ENCODE results near the gene CD80.

The CD80 gene

GRCh38 chr3:119492128-119492527 lies 67.3 kb downstream of the CD80 start:
- no peak for DNase-seq

GRCh38 chr3:119490153-119490552 lies 69.3 kb downstream of the CD80 start:
- DNase-seq, result no peak

GRCh38 chr3:119485563-119485962 lies 73.9 kb downstream of the CD80 start:
- DNase-seq, result no peak

GRCh38 chr3:119483101-119483500 lies 76.3 kb downstream of the CD80 start:
- DNase-seq, result no peak

GRCh38 chr3:119481079-119481478 lies 78.3 kb downstream of the CD80 start:
- DNase-seq, result no peak

All from activated naive CD4-positive, alpha-beta T cell treated with Interleukin-2 at 50 U/mL for 16 hours (primary cell).